MV-4-11 (cell line): Measurements from ENCODE around the gene ANKS3.

Experiments used
- DNase-seq: peaks from one replicate; lab custom pipeline; 2025; lab: John Stamatoyannopoulos, UW

The ANKS3 gene

GRCh38 chr16:4650443-4651074 lies 83.5 kb downstream of the ANKS3 start:
- DNase-seq = peak; percentile 64

GRCh38 chr16:4649744-4650442 lies 84.2 kb downstream of the ANKS3 start:
- DNase-seq = peak; percentile 48

- no peak for DNase-seq
These were observed 85.2 kb downstream of the ANKS3 start for GRCh38 chr16:4648917-4649316.

GRCh38 chr16:4647644-4647980 lies 86.5 kb downstream of the ANKS3 start:
- DNase-seq = no peak

GRCh38 chr16:4646773-4647643 lies 87.1 kb downstream of the ANKS3 start:
- DNase-seq = no peak
